NCI-H82 treated with DMSO at 0.1 percent for 48 hours (cell line): Measurements from ENCODE around the gene ULK2.
"Not testable (repeated sequence)": the region's sequence is repeated elsewhere in the genome, so short reads cannot be mapped to it uniquely, and the experiment has no call there.

ENCODE experiments used
- DNase-seq: peaks from one replicate; lab custom pipeline; 2025; ENCODE audit not compliant: unreplicated experiment; lab: John Stamatoyannopoulos, UW

ULK2 gene

DNA sequence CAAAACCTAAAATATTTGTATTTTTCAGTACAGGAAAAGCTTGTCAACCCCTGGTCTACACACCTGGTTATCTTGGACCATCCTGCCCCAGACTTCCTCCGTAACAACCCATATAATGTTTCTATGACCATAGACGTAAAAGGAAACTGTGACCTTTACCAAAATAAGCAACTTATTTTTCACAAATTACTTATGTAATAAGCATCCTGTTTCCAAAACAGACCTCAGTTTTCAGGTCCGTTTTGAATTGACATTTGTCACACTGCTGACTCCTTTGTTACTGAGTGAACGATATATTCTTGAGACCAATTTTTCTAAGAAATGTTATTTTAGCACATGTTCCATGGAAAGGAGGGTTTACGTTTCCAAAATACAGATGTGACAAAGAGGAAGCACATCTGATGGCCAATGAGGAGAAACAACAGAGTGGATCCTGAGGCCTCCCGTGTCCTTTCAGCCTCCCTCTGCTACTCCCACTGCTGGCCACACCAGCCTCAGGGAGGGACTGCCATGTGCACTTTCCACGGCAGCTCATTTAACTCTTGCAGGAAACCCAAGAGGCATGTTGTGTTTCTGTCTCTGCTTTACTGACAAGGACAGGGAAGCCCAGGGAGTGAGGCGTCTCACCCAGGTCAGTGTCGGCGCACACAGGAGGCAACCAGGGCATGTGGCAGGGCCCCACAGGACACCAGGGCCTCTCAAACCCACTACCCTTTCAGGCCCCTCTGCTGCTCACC is 99.5 kb downstream of the ULK2 start:
- DNase-seq, result no peak

DNA sequence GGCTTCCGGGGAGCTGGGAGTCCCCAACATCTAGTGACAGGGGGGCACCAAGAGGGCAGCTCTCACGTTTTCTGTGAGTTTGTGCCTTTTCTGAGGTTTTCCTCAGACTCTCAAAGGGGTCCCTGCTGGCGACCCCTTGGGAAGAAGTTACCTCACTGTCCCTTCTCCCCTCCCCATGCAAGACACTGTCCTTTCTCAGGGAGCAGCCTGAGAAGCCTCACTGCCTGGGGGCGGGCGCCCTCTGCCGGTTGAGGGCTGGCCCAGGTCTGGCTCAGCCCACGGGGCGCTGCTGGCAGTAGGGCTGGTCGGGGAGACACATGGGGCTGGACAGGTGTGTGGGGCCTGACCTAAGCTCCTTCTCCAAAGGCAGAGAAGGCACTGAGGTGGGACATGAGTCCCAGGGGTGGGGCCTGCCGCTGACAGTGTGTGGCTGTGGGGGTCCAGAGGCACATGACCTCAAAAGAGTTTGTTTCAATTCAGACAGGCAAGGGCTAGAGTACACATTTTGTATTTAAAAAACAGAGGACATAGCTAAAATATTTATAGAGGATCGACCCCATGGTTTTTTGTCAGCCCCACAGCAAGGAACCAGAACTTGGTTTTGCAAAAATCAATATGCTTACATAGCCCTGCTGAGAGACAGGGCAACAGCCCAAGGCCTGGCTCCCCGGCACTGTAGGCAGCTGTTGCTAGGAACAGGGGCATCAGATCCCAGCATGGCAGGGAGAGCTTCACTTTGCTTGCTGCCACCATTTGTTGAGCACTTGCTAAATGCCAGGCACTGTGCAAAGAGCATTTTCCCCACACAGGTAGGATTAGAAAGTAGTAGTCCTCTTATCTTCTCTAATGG is 101.1 kb downstream of the ULK2 start:
- DNase-seq, result peak; percentile 44

- DNase-seq, result no peak
Measured at GRCh38 chr17:19766016-19766415, 101.7 kb downstream of the ULK2 start.

- not testable (repeated sequence) for DNase-seq
Measured at GRCh38 chr17:19763991-19764390, 103.7 kb downstream of the ULK2 start.

DNA sequence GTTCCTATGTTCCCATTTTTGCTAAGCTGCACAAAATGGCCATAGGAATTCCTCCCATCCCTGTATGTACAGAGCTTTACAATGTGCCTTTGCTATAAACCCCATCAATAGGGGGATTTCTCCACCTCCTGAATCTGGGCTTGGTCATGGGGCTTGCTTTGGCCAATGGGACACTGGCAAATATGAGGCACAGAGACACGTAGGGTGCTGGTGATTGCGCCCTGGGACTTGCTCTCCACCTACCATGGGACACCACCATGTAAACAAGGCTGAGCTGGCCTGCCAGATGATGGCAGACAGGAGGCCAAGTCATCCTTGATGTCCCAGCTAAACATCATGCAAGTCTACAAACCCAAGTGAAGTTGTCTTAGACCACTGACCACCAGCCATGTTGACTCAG is 104.3 kb downstream of the ULK2 start:
- DNase-seq, result no peak

GRCh38 chr17:19762515-19762961 is 105.2 kb downstream of the ULK2 start:
- DNase-seq, result peak; percentile 36

GRCh38 chr17:19760746-19761145 is 107.0 kb downstream of the ULK2 start:
- no peak for DNase-seq

DNA sequence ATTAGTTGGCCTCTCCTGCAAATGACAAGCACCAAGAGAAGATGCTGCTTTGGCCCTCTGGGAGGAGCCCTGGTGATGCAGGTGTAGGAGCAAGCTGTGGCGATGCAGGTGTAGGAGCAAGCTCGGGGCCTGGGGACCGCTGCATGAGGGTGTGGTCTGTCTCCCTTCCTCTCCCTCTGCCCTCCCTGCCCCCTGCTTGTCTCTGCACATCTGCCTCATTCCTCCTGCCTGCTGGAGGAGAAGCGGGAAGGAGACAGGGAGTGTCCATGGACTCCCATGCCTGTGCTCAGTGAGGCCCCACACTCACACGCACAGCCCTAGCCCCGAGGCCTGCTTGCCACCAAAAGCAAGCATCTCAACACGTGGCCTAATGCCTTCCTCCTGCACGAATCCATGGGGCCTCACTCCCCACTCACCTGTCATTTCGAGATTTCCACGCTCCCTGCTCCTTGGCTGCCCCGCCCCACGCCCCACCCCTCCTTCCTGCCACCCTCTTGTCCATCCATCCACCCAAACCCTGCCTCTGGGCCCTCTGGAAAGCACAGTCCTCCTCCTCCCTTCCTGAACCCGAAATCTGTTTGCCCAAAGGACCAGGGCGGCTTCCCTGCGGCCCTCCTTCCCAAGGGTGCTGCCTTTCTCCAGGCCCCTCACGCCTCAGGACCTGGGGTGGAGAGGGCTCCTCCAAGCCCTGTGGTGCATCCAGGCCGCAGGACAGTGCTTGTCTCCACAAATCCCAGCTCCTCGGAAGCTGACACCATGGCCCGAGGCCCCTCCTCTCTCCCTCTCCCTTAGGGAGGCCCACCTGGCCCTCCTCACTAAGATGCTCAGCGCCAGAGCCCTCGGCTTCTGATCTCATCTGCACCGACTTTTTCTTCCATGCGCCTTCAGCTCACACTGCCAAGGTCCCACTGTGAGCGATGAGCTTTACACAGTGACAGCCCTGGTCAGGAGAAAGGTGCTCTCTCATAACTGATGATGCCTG is 107.9 kb downstream of the ULK2 start:
- no peak for DNase-seq

DNA sequence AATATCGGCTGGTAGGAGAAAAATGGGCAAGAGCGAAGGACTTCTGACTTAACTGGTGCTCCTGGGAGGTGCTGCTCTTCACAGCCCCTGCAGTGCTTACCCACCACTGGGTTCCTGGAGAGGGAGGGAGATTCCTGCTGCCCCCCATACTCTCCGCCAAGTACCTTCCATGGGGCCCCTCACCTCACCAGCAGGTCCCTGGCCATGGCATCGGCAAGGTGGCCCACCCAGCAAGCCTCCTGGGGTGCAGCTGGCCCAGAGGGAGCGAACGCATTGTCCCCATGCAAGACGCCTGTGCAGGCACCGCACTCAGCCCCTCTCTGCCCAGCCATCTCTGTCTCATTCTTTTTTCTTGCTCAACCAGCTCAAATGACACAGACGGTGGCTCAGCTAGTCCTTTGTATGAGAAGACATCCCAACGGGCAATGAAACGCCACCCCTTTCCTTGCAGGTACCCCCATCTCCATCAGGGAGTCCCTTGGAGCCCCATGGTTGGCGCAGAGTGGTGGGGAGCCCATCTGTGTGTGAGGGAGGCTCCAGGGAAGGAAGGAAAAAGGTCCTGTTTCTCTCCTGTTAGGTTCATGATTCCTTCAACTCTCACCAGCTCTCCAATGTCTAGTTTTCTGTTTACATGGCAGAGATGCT is 110.1 kb downstream of the ULK2 start:
- DNase-seq, result no peak

DNA sequence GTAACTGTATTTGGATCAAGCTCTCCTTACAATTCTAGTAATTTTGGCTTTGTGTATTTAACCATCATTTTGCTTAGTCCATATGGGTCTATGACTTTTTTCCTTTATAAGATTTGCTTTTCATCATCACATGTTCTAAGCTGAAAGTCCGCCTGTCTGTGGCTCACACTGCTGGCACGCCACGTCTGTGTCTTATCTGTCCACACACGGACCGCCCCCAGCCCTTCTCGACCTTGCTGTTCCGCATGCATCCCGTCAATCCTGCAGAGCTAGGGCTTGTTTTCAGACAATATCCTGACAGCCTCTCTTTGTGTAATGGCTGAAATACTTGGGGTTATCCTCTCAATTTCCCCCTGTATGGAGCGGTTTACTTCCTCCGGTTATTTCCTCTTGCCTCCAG is 111.2 kb downstream of the ULK2 start:
- DNase-seq, result no peak

DNA sequence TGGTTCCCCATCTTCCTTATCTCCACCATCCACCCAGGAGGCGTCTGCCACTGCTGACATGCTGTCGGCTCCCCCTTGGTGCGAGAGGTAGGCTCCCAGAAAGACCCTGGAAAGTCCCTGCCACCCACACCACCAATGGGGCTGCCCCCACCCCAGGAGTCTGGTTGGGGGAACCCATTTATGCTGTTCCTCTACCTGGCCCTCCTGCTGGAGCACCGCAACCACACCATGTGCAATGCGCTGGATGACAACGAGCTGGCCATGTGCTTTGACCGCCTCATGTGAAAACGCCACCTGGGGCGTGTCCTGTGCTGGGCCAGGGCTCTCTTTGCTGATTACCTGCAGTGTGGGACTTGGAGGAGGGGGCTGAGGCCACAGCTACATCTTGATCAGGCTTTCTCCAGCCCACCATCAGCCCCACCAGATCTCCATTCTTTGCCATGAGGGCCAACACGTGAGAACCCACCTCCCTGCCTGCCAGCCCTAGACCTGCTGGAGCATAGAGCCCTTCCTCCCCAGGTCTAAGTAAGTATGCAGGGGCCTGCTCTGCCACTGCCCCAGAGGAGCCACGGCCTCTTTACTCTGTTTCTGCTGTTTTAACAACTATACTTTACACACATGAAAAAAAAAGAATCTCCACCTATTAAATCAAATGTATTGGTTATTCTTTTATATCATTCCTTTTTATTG is 111.8 kb downstream of the ULK2 start:
- no peak for DNase-seq

DNA sequence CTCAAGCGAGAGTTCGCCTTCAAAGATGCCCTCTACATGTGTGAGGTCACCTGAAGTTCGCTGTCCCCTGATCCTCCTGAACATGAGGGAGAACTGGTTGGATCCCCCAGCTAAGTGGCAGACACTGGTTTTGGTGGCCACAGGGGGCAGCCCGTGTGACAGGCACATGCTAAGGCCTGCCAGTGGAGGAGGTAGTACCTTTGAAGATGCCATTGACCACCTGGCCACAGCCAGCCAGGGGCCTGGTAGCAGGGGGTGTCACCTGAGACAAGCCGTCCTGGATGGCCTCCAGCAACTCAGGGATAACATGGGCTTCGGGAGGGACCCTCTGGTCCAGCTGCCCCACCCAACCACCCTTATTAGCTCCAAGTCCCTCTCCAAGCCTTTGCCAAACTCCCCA is 112.3 kb downstream of the ULK2 start:
- DNase-seq, result no peak

DNA sequence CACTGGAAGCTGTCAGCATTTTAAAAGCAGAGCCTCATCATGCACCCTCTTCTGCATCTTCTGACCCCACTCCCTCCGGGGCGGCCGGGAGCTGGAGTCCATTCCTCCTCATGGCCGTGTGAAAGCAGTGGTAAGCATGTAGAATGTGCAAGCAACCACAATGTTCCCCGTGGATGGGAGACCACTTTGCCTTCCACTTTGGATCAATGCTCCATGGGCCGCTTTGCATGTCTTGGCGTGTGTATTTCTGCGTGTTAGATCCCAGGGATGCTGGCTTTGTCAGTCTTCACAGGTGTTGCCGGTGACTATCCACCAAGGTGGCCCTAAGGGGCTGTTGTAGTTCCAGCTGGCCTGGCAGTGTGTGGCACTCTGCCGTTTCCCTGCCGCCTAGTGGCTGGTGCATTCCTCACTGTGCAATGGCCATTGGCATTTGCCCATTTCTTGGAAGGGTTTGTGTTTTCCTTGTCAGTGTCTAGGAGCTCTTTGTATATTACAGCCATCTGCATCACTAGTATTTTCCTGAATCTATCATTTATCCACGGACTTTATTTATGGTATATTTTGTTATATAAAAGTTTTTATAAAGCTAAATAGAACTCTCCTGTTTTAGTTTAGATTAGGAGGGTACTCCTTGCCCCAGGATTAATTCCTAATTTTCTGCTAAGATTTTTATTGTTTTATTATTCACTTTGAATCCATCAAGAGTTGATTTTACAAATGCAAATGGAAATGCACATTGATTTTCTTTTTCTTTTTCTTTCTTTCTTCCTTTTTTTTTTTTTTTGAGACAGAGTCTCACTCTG is 113.9 kb downstream of the ULK2 start:
- no peak for DNase-seq

GRCh38 chr17:19753051-19753509 is 114.7 kb downstream of the ULK2 start:
- no peak for DNase-seq

GRCh38 chr17:19752216-19753050 is 115.3 kb downstream of the ULK2 start:
- no peak for DNase-seq

GRCh38 chr17:19750835-19751234 is 116.9 kb downstream of the ULK2 start:
- DNase-seq, result no peak

- no peak for DNase-seq
Measured at GRCh38 chr17:19750020-19750572, 117.6 kb downstream of the ULK2 start.

- no peak for DNase-seq
Measured at GRCh38 chr17:19748807-19749193, 118.9 kb downstream of the ULK2 start.
